ENCODE results near the gene MRM1. TPM values are rescaled to one million over a fixed set of nuclear protein-coding genes. Genes with fewer than 3 reads are reported as not detected.
A peak's percentile ranks its signal among the peaks of the same experiment; 100 is the strongest.
"Not testable (repeated sequence)": the region's sequence is repeated elsewhere in the genome, so short reads cannot be mapped to it uniquely, and the experiment has no call there.

The MRM1 gene
- total RNA-seq, 1 donor from 2014 or later = 3.6 TPM

DNA sequence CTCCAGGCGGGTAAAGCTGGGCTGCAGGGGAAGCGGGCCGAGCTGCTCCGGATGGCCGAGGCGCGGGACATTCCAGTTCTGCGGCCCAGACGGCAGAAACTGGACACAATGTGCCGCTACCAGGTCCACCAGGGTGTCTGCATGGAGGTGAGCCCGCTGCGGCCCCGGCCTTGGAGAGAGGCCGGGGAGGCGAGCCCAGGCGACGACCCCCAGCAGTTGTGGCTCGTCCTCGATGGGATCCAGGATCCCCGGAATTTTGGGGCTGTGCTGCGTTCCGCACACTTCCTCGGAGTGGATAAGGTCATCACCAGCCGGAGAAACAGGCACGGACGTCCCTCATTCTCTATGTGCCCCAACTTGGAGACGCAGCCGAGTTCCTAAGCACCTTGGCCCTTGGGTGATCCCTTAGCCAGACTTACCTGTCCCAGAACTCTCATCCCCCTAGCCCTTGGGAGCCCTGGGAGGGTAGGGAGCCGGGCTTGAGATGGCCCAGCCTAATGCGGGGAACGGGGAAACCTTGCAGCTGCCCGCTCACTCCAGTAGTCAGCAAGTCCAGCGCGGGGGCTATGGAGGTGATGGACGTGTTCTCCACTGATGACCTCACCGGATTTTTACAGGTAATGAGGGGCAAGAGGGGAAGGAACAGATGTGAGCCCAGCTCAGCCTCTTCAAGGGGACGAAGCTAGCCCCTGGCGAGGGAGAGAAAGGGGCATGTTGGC, 806 bp downstream of the MRM1 start:
- Mint-ChIP-seq H3K9me3 (ENCODE audit: unreplicated experiment) (no peaks in the 10 kb centered on the region), H3K4me1 (ENCODE audit: unreplicated experiment) (peaks cover 27% of the 10 kb centered on the region), H3K36me3 (ENCODE audit: unreplicated experiment) (no peaks in the 10 kb centered on the region), H3K27me3 (ENCODE audit: unreplicated experiment) (no peaks in the 10 kb centered on the region), H3K4me3 (ENCODE audit: unreplicated experiment) (peak overlapping the region; percentile 78), H3K27ac (ENCODE audit: unreplicated experiment) (peak overlapping the region; percentile 94)
- no peak for DNase-seq (ENCODE audit: extremely low spot score, unreplicated experiment)
- TF ChIP-seq, protein P1, sequence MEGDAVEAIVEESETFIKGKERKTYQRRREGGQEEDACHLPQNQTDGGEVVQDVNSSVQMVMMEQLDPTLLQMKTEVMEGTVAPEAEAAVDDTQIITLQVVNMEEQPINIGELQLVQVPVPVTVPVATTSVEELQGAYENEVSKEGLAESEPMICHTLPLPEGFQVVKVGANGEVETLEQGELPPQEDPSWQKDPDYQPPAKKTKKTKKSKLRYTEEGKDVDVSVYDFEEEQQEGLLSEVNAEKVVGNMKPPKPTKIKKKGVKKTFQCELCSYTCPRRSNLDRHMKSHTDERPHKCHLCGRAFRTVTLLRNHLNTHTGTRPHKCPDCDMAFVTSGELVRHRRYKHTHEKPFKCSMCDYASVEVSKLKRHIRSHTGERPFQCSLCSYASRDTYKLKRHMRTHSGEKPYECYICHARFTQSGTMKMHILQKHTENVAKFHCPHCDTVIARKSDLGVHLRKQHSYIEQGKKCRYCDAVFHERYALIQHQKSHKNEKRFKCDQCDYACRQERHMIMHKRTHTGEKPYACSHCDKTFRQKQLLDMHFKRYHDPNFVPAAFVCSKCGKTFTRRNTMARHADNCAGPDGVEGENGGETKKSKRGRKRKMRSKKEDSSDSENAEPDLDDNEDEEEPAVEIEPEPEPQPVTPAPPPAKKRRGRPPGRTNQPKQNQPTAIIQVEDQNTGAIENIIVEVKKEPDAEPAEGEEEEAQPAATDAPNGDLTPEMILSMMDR (IDR thresholded peaks at IDR 0.05) = no peak

DNA sequence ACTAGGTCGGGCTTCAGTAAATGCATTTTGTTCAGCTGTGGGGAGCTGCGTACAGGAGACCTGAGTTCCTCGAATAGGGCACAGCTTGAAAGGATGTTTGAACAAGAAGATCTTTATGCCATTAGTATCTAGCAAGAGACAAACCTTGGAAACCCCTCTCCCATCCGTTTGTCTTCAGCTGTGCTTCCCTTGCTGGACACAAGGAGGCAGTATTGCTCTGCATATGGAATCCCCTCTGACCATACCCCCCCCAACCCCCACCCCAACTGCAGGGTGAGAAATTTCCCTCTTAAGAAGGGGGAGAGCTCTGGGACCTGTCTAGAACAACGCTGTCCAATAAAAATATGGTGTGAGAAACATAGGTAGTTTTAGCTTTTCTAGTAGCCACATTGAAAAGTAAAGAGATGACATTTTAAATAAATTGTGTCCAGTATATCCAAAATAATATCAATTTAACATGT, 1.6 kb downstream of the MRM1 start:
- TF ChIP-seq, protein P1 (IDR thresholded peaks at IDR 0.05) = peak; percentile 88
- DNase-seq (ENCODE audit: extremely low spot score, unreplicated experiment) = no peak
- Mint-ChIP-seq H3K36me3 (ENCODE audit: unreplicated experiment) (no peaks in the 10 kb centered on the region), H3K27me3 (ENCODE audit: unreplicated experiment) (no peaks in the 10 kb centered on the region), H3K4me3 (ENCODE audit: unreplicated experiment) (peak overlapping the region; percentile 78), H3K4me1 (ENCODE audit: unreplicated experiment) (peaks cover 28% of the 10 kb centered on the region), H3K27ac (ENCODE audit: unreplicated experiment) (no peak overlapping the region), H3K9me3 (ENCODE audit: unreplicated experiment) (no peaks in the 10 kb centered on the region)

DNA sequence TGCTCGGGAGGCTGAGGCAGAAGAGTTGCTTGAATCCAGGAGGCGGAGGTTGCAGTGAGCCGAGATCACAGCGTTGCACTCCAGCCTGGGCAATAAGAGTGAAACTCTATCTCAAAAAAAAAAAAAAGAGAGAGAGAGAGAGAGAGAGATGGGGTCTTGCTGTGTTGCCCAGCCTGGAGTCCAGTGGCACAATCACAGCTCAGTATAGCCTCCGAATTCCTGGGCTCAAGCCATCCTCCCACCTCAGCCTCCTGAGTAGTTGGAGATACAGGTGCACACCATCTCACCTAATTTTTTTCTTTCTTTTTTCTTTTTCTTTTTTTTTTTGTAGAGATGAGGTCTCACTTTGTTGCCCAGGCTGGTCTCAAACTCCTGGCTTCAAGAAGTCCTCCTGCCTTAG, 3.6 kb downstream of the MRM1 start:
- DNase-seq (ENCODE audit: extremely low spot score, unreplicated experiment); H3K4me3 Mint-ChIP-seq (ENCODE audit: unreplicated experiment); H3K27me3 Mint-ChIP-seq (ENCODE audit: unreplicated experiment); H3K27ac Mint-ChIP-seq (ENCODE audit: unreplicated experiment); H3K36me3 Mint-ChIP-seq (ENCODE audit: unreplicated experiment); H3K9me3 Mint-ChIP-seq (ENCODE audit: unreplicated experiment): not testable (repeated sequence)
- peaks cover 36% of the 10 kb centered on the region for H3K4me1 Mint-ChIP-seq (ENCODE audit: unreplicated experiment)

DNA sequence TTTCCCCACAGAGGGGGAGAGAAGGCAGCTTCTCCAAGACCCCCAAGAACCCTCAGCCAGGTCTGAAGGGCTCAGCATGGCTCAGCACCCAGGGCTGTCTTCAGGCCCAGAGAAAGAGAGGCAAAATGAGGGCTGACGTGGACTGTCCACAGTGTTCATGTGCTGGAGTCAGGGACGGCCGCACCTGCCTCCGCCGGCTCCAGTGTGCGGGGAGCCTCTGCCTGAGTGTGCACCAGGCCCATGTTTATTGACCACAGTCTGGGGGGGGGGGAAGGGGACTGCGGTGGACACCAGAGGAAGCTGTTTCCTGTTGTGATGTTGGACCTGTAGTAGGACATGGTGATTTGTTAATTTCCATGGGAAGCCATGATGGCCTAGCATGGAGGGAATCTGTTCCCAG, 6.9 kb downstream of the MRM1 start:
- Mint-ChIP-seq H3K36me3 (ENCODE audit: unreplicated experiment) (no peaks in the 10 kb centered on the region), H3K4me1 (ENCODE audit: unreplicated experiment) (peaks cover 19% of the 10 kb centered on the region), H3K27me3 (ENCODE audit: unreplicated experiment) (no peaks in the 10 kb centered on the region), H3K27ac (ENCODE audit: unreplicated experiment) (no peak overlapping the region), H3K9me3 (ENCODE audit: unreplicated experiment) (no peaks in the 10 kb centered on the region), H3K4me3 (ENCODE audit: unreplicated experiment) (no peak overlapping the region)
- TF ChIP-seq, protein P1 (IDR thresholded peaks at IDR 0.05) = no peak
- no peak for DNase-seq (ENCODE audit: extremely low spot score, unreplicated experiment)

DNA sequence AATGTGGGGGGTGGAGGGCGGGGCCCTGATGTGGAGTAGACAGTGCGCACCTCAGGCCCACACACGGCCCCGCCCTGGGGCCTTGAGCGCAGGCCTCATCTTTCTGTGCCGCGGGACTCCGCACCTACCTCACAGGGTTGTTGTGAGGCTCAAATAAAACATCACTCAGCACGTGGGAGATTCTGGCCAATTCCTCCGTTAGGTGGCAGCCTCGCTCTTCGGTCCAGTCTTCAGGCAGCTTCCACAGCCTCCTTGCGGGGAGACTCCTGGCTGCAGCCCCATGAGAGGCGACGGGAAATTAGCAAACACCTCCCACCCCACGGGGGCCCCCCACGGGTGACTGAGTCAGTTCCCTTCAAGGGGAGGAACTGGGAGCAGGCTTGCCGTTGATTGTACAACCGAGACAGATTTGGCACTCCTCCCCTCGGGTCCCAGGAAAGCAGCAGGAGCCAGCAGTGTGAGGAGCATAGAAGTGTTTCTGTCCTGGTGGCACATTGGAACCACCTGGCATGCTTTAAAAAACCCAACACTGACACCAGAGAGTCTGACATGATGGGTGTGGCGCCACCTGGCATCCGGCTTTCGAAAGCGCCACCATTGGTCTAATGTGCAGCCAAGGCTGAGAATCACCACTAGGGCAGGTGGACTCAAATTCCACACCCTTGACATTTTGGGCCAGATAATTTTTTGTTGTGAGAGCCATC, 7.6 kb downstream of the MRM1 start:
- DNase-seq (ENCODE audit: extremely low spot score, unreplicated experiment) = no peak
- TF ChIP-seq, protein P1 (IDR thresholded peaks at IDR 0.05) = peak; percentile 51
- H3K4me3 Mint-ChIP-seq (ENCODE audit: unreplicated experiment) = no peak overlapping the region

More for the DNA sequence above, 7.6 kb downstream of the MRM1 start:
- Mint-ChIP-seq H3K9me3 (ENCODE audit: unreplicated experiment) (no peaks in the 10 kb centered on the region), H3K36me3 (ENCODE audit: unreplicated experiment) (no peaks in the 10 kb centered on the region), H3K4me1 (ENCODE audit: unreplicated experiment) (peaks cover 16% of the 10 kb centered on the region), H3K27me3 (ENCODE audit: unreplicated experiment) (no peaks in the 10 kb centered on the region), H3K27ac (ENCODE audit: unreplicated experiment) (no peak overlapping the region)
